Activated T-cell treated with anti-CD3 and anti-CD28 coated beads for 24 hours (primary cell): Measurements from ENCODE around the gene ELMO1.

Source experiments
- DNase-seq: peaks from one replicate; pipeline ENCODE4 v3.0.0-alpha.2; 2020; ENCODE audit warnings: low read depth

Gene ELMO1

GRCh38 chr7:37344886-37345579 is 103.6 kb downstream of the ELMO1 start:
- no peak for DNase-seq

- DNase-seq = peak; percentile 60
These were observed 105.8 kb downstream of the ELMO1 start for GRCh38 chr7:37342688-37343471.

GRCh38 chr7:37342176-37342687 is 106.4 kb downstream of the ELMO1 start:
- no peak for DNase-seq

GRCh38 chr7:37341033-37341630 is 107.5 kb downstream of the ELMO1 start:
- DNase-seq = no peak

GRCh38 chr7:37338966-37339365 is 109.7 kb downstream of the ELMO1 start:
- DNase-seq = no peak

GRCh38 chr7:37337522-37337921 is 111.1 kb downstream of the ELMO1 start:
- DNase-seq = no peak

- DNase-seq = no peak
These were observed 112.4 kb downstream of the ELMO1 start for GRCh38 chr7:37336259-37336658.

- DNase-seq = no peak
These were observed 115.6 kb downstream of the ELMO1 start for GRCh38 chr7:37333075-37333474.

- no peak for DNase-seq
These were observed 116.2 kb downstream of the ELMO1 start for GRCh38 chr7:37332243-37333016.

GRCh38 chr7:37330775-37331174 is 117.9 kb downstream of the ELMO1 start:
- DNase-seq = no peak

GRCh38 chr7:37329940-37330339 is 118.7 kb downstream of the ELMO1 start:
- DNase-seq = no peak

- DNase-seq = no peak
These were observed 121.4 kb downstream of the ELMO1 start for GRCh38 chr7:37327288-37327687.

GRCh38 chr7:37323966-37324365 is 124.7 kb downstream of the ELMO1 start:
- DNase-seq = no peak

- no peak for DNase-seq
These were observed 125.8 kb downstream of the ELMO1 start for GRCh38 chr7:37322831-37323230.

- DNase-seq = no peak
These were observed 127.7 kb downstream of the ELMO1 start for GRCh38 chr7:37320848-37321468.

GRCh38 chr7:37320140-37320847 is 128.4 kb downstream of the ELMO1 start:
- DNase-seq = no peak

- DNase-seq = no peak
These were observed 130.1 kb downstream of the ELMO1 start for GRCh38 chr7:37318541-37318940.

- no peak for DNase-seq
These were observed 132.6 kb downstream of the ELMO1 start for GRCh38 chr7:37315772-37316715.

- no peak for DNase-seq
These were observed 136.1 kb downstream of the ELMO1 start for GRCh38 chr7:37312608-37313007.

GRCh38 chr7:37311355-37311754 is 137.3 kb downstream of the ELMO1 start:
- peak; percentile 14 for DNase-seq
